Activated CD8-positive, alpha-beta memory T cell treated with anti-CD3 and anti-CD28 coated beads, Interleukin-2, amount 50 U/mL, for 48 hours (primary cell): ENCODE data around the gene CSF1.
A peak's percentile ranks its signal among the peaks of the same experiment; 100 is the strongest.

Experiments used
- DNase-seq: peaks from one replicate; pipeline ENCODE4 v3.0.0-alpha.2; 2020

The CSF1 gene

GRCh38 chr1:109882288-109883245 lies 28.1 kb upstream of the CSF1 start:
- no peak for DNase-seq

DNA sequence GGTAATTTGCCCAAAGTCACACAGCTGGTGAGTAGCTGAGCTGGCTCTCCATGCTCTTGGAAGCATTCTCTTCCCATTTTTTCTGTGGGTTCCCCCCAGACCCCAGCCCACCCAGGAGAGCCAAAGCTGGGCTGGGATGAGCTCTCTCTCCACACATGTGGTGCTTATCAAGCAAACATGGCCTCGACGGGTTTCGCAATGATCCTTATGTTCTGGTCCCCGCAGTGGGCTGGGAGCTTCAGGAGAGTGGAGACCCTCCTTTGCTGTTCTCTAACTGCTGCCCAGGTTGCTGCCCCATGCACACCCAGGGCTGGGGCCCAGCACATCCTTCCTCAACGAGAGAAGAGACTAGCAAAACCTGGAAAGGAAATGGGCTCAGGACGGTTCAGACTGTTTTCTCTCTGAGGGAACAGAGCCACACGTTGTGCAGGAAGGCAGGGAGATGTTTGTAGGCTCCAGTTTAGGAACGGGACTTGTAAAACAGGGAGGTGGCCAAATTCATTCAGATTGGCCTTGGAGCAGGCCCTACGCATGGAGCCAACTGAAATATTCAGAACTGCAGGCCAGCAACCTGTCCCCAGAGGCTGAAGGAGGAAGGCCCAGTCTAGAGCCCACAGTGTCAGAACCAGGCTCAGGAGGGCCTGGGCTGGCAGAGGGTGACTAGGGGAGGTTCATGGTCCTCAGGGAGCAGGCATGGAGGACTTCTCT lies 27.2 kb upstream of the CSF1 start:
- DNase-seq, result no peak

DNA sequence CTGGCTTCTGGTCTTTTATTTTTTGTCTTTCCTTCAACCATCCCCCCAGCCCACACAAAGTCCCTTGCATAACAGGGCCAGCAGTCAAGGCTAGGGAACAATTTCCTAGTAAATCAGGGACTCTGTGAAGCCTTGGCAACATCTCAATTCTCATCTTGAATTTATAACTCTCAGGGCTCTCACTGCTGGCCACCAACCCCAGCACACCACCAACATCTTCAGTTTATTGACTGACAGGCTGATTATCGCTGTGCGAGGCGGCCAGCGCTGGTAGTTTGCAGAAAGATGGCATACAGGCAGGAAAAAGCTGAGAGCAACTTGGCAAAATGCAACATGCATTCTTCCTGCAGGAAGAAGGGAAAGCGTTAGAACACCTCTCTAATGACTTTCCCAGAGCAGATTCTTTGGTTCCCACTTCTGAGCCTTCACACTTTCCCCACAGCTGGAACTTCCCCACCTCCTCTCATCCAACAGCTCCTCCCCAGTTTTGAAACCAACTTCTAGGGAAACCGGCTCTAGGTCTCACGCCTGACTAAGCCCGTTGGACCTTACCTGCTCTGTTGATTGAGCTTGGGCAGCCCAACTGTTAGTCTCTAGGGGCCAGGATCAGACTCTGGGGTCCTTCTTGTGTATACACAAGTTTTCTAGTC lies 26.3 kb upstream of the CSF1 start:
- DNase-seq, result no peak

GRCh38 chr1:109885589-109885988 lies 25.1 kb upstream of the CSF1 start:
- no peak for DNase-seq

- no peak for DNase-seq
Observed at GRCh38 chr1:109886827-109887226, 23.8 kb upstream of the CSF1 start.

DNA sequence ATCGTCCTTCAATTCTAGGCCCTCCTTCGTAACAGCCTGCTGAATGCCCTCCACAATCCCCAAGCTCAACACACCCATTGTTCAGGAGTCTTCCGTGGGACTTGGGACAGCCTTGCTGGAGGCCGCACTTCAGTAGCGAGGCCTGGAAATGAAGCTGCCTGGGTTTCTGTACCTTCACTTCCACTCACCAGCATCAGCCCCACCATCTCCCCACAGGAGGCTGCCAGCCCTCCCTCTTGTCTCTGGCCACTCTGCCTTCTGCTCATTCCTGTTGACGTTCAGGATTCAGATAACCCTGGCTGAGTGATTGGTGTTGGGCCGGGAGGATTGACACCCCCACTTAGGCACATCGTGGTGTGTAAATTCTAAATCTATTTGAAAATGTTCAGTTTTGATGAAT lies 23.4 kb upstream of the CSF1 start:
- no peak for DNase-seq

- DNase-seq, result no peak
Observed at GRCh38 chr1:109887884-109888283, 22.8 kb upstream of the CSF1 start.

GRCh38 chr1:109889094-109889493 lies 21.6 kb upstream of the CSF1 start:
- DNase-seq, result no peak

- DNase-seq, result peak; percentile 80
Observed at GRCh38 chr1:109890115-109890953, 20.3 kb upstream of the CSF1 start.

DNA sequence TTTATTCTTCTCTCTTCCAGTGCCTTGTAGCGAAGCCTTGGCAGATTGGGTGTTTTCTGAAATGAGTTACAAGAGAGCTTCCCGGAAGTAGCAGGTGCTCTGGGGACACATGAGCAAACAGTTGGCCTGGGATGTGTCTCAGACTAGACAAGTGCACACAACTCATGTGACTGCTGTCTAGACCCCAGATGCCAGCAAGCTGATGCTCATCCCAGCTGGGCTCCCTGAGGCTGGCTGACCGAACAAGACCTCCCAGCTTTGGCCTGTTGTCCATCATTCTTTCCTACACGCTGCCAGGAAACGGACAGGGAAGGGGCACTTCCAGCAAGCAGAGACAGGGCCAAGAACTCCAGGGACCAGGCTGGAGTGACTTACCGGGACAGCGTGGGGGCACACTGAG lies 18.7 kb upstream of the CSF1 start:
- no peak for DNase-seq

GRCh38 chr1:109892561-109893368 lies 17.9 kb upstream of the CSF1 start:
- DNase-seq, result no peak

GRCh38 chr1:109893532-109894171 lies 17.0 kb upstream of the CSF1 start:
- DNase-seq, result no peak

DNA sequence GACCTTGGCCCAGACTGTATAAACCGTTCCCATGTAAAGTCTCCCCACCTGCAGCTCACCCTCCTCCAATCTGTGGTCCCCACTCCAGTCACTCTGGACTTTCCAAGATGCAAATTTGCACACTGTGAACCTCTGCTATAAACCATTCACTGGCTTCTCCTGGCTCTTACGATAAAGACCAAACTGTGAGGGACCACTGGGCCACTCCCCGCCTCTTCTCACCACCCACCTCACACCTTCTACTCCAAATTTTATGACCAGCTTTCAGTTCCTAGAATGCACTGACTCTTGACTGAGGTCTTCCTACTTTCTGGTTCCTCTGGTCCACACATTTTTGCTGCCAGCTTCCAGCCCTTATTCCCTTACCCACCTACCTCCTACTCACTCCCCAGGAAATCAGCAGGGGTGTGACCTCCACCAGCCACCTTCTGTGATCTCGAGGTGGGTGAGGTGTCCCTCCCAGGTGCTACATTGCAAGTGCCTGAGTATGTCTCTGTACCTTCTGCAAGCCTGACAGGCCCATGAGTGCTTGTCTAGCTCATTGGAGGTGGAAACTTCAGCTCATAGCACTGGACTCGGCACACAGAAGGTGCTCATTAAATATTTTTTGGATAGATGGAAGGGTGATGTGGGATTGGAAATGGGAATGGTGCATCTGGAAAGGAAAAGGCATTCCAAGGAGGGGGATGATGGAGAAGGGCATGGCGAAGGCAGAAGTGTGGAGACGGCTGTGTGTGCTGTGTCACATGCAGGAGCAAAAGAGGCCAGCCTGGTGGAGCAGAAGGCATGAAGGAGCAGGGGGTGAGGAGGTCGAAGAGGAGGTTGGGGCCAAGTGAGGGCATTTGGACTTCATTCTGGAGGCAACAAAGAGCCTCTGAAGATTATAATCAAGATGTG lies 15.6 kb upstream of the CSF1 start:
- DNase-seq, result no peak

DNA sequence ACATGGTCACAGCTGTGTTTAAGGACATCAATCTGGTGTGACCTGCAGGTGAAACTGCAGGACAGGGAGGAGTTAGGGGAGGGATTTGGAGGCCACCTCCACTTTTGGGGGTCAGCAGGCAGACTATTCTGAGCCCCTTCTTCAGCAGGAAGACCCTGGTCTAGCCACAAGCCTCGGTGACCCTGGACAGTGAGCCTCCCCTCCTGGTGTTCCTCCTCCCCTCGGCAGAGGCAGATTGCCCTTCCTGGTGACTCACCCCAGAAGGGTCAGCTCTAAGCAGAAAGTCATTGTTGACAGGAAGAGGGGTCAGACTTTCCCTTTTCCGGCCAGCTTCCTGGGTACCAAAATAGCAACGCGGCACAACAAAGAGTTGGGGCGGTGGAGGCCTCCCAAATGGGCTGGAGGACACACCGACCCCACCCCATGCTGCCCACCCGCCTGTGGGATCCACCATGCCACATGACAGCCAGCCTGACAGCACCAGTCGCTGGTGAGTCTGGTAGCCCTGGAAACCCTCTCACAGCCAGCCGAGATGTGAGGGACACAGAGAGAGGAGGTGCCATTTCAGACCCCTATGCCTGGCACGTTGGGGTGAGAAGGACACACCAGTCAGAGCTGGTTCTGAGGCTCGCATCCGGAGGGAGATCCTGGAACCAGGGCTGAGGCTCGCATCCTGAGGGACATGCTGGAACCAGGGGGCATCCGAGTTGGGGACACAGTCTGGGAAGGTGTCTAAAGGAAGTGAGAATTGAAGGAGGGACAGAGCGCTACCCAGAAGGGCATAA lies 14.7 kb upstream of the CSF1 start:
- no peak for DNase-seq

GRCh38 chr1:109896681-109897080 lies 14.0 kb upstream of the CSF1 start:
- no peak for DNase-seq

DNA sequence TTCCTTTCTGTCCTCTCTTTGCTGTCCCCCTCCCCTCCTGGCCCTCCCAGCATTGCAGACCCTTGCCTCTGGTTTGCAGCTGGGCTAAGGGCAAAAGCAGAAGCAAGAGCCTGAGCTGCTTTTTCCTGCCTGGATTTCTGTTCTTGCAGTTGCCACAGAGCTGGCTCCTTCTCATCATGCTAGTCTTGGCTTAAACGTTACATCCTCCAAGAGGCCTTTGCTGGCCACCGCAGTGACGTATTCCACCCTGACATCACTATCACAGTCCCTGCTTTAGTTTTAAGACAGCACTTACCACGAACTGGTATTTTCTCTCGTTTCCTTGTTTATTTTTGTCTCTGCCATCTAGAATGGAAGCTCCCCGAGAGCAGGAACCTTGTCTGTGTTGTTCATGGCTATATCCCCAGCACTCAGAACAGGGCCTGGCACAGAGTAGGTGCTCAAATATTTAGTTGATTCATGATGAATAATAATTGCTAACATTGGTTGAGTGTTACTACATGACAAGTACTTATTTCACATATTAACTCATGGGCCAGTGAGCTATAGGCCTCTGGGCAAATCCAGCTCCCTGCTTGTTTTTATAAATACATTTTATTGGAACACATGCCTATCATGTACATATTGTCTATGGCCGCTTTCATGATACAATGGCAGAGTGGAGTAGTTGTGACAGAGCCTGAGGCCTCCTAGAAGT lies 13.2 kb upstream of the CSF1 start:
- no peak for DNase-seq

DNA sequence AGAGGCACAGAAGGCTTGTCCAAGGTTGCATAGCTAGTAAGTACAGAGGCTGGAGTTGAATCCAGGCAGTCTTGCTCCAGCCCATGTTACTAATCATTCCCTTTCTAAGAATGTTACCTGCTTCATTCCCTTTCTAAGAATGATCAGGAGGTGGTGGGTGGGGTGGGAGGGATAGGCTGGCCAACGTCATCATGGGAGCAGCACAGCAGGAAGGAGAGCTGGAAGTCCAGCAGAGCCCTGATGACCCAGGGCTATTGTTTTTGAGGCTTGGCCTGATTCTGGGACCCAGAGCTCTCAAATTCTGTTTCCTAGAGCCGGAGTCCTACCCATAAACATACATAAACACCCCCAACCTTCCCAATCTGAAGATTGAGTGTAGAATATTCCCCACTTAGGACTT lies 11.8 kb upstream of the CSF1 start:
- DNase-seq, result no peak

GRCh38 chr1:109901141-109901523 lies 9.5 kb upstream of the CSF1 start:
- DNase-seq, result no peak
